Activated T-helper 2 cell treated with anti-CD3 and anti-CD28 coated beads, Interferon-gamma antibody, Interleukin-2, Interleukin-4, amounts not matched to agents 10 μg/mL and 5 μg/mL and 100 μg/mL, durations not matched to agents 14 hours and 24 hours and 36 hours (primary cell): Measurements from ENCODE around the gene FAM149A. TPM values are rescaled to one million over a fixed set of nuclear protein-coding genes. Genes with fewer than 3 reads are reported as not detected.

Source experiments
- DNase-seq: peaks from one replicate; pipeline ENCODE4 v3.0.0; 2021; ENCODE audit warnings: low spot score
- H3K27ac Mint-ChIP-seq: one replicate; pipeline ENCODE4 v1.8.0; 2021; ENCODE audit warnings: mixed read lengths
- H3K27me3 Mint-ChIP-seq: one replicate; pipeline ENCODE4 v1.8.0; 2021; ENCODE audit warnings: low read depth, mixed read lengths
- H3K36me3 Mint-ChIP-seq: one replicate; pipeline ENCODE4 v1.8.0; 2021; ENCODE audit warnings: low read depth, mixed read lengths
- H3K4me1 Mint-ChIP-seq: one replicate; pipeline ENCODE4 v1.8.0; 2021; ENCODE audit warnings: low read depth, mixed read lengths
- H3K4me3 Mint-ChIP-seq: one replicate; pipeline ENCODE4 v1.8.0; 2021; ENCODE audit warnings: low read depth, mild to moderate bottlenecking, moderate library complexity, mixed read lengths
- H3K9me3 Mint-ChIP-seq: one replicate; pipeline ENCODE4 v1.8.0; 2021; ENCODE audit warnings: mixed read lengths
- intact Hi-C: fragments of 100-400 bp; cut with micrococcal nuclease; formaldehyde crosslinking; loops from one replicate; pipeline ENCODE4 v1.15.1; 2023
- total RNA-seq: library from RNA; stranded (reverse); gene quantifications from 2 replicates; pipeline ENCODE4 v1.2.3, GENCODE V29; 2022

FAM149A gene
- 0.30 and 0.60 TPM in 2 replicates for total RNA-seq

GRCh38 chr4:186104114-186104889 lies at the start of gene FAM149A:
FAM149A (plus strand) TSS chr4:186104704.
- intact Hi-C loops = no loop called here
- H3K4me1 Mint-ChIP-seq = no peaks in the 10 kb centered on the region
- H3K27ac Mint-ChIP-seq = no peak within 1 kb of the TSS
- H3K9me3 Mint-ChIP-seq = no peaks in the 10 kb centered on the region
- H3K4me3 Mint-ChIP-seq = peak within 1 kb of the TSS; percentile 56
- H3K36me3 Mint-ChIP-seq = no peaks in the 10 kb centered on the region
- peak; percentile 14 for DNase-seq
- H3K27me3 Mint-ChIP-seq = peaks cover 44% of the 10 kb centered on the region

- Mint-ChIP-seq H3K4me1 (no peaks in the 10 kb centered on the region), H3K27me3 (peaks cover 9% of the 10 kb centered on the region), H3K9me3 (peaks cover 8% of the 10 kb centered on the region), H3K27ac (no peak overlapping the region), H3K36me3 (no peaks in the 10 kb centered on the region), H3K4me3 (no peak overlapping the region)
- DNase-seq = no peak
- intact Hi-C loops = no loop called here
These were observed 46.1 kb upstream of the FAM149A start for GRCh38 chr4:186058253-186058979.

GRCh38 chr4:186058980-186059316 lies 45.6 kb upstream of the FAM149A start:
- H3K27me3 Mint-ChIP-seq = peaks cover 12% of the 10 kb centered on the region
- no peak overlapping the region for H3K27ac Mint-ChIP-seq

GRCh38 chr4:186061921-186062320 lies 42.6 kb upstream of the FAM149A start:
- peaks cover 8% of the 10 kb centered on the region for H3K9me3 Mint-ChIP-seq
- peaks cover 14% of the 10 kb centered on the region for H3K27me3 Mint-ChIP-seq
- DNase-seq = no peak
- no peak overlapping the region for H3K27ac Mint-ChIP-seq
- intact Hi-C loops = no loop called here
- H3K36me3 Mint-ChIP-seq = no peaks in the 10 kb centered on the region
- H3K4me1 Mint-ChIP-seq = no peaks in the 10 kb centered on the region
- no peak overlapping the region for H3K4me3 Mint-ChIP-seq

More at GRCh38 chr4:186058980-186059316, 45.6 kb upstream of the FAM149A start:
- Mint-ChIP-seq H3K9me3 (peaks cover 8% of the 10 kb centered on the region), H3K36me3 (no peaks in the 10 kb centered on the region), H3K4me1 (no peaks in the 10 kb centered on the region), H3K4me3 (no peak overlapping the region)
- DNase-seq = no peak
- intact Hi-C loops = no loop called here

GRCh38 chr4:186067757-186068385 lies 36.6 kb upstream of the FAM149A start:
- Mint-ChIP-seq H3K36me3 (no peaks in the 10 kb centered on the region), H3K4me3 (no peak overlapping the region), H3K4me1 (peaks cover 9% of the 10 kb centered on the region), H3K27ac (no peak overlapping the region), H3K27me3 (peaks cover 15% of the 10 kb centered on the region), H3K9me3 (no peaks in the 10 kb centered on the region)
- no peak for DNase-seq
- intact Hi-C loops = loop anchor here (2.0 kb wide), 1 partner anchor 69 kb away; no protein-coding TSS in a partner anchor

- H3K4me3 Mint-ChIP-seq = peak within 1 kb of the TSS; percentile 62
- no peaks in the 10 kb centered on the region for H3K9me3 Mint-ChIP-seq
- H3K27me3 Mint-ChIP-seq = peaks cover 13% of the 10 kb centered on the region
- intact Hi-C loops = loop anchor here (2.0 kb wide), 1 partner anchor 68 kb away; no protein-coding TSS in a partner anchor
- H3K27ac Mint-ChIP-seq = no peak within 1 kb of the TSS
- H3K4me1 Mint-ChIP-seq = peaks cover 9% of the 10 kb centered on the region
- DNase-seq = no peak
- no peaks in the 10 kb centered on the region for H3K36me3 Mint-ChIP-seq
These were observed 35.7 kb upstream of the FAM149A start, which contains the start of gene TLR3 for GRCh38 chr4:186068581-186069348. TLR3 (plus strand) TSS chr4:186069156; CDS start chr4:186076620, 7,464 bp downstream.

- Mint-ChIP-seq H3K27me3 (peaks cover 12% of the 10 kb centered on the region), H3K36me3 (no peaks in the 10 kb centered on the region), H3K4me1 (peaks cover 9% of the 10 kb centered on the region), H3K27ac (no peak overlapping the region), H3K4me3 (no peak overlapping the region), H3K9me3 (no peaks in the 10 kb centered on the region)
- no peak for DNase-seq
- intact Hi-C loops = loop anchor here (2.0 kb wide), 1 partner anchor 67 kb away; no protein-coding TSS in a partner anchor
These were observed 34.8 kb upstream of the FAM149A start for GRCh38 chr4:186069729-186070128.

- H3K27ac Mint-ChIP-seq = no peak overlapping the region
- peaks cover 9% of the 10 kb centered on the region for H3K4me1 Mint-ChIP-seq
- no peak for DNase-seq
- intact Hi-C loops = no loop called here
- H3K36me3 Mint-ChIP-seq = no peaks in the 10 kb centered on the region
- no peak overlapping the region for H3K4me3 Mint-ChIP-seq
- peaks cover 12% of the 10 kb centered on the region for H3K27me3 Mint-ChIP-seq
- H3K9me3 Mint-ChIP-seq = no peaks in the 10 kb centered on the region
These were observed 32.0 kb upstream of the FAM149A start for GRCh38 chr4:186072516-186072915.

- H3K27me3 Mint-ChIP-seq = peaks cover 10% of the 10 kb centered on the region
- H3K9me3 Mint-ChIP-seq = no peaks in the 10 kb centered on the region
- peaks cover 2% of the 10 kb centered on the region for H3K4me1 Mint-ChIP-seq
- intact Hi-C loops = no loop called here
- DNase-seq = no peak
- H3K4me3 Mint-ChIP-seq = no peak overlapping the region
- H3K36me3 Mint-ChIP-seq = no peaks in the 10 kb centered on the region
- no peak overlapping the region for H3K27ac Mint-ChIP-seq
These were observed 30.3 kb upstream of the FAM149A start for GRCh38 chr4:186074189-186074588.

GRCh38 chr4:186078981-186079638 lies 25.4 kb upstream of the FAM149A start:
- no peaks in the 10 kb centered on the region for H3K9me3 Mint-ChIP-seq
- DNase-seq = no peak
- no peaks in the 10 kb centered on the region for H3K36me3 Mint-ChIP-seq
- intact Hi-C loops = no loop called here
- no peaks in the 10 kb centered on the region for H3K4me1 Mint-ChIP-seq
- H3K27ac Mint-ChIP-seq = no peak overlapping the region
- H3K27me3 Mint-ChIP-seq = peaks cover 3% of the 10 kb centered on the region
- no peak overlapping the region for H3K4me3 Mint-ChIP-seq

GRCh38 chr4:186079694-186080093 lies 24.8 kb upstream of the FAM149A start:
- peaks cover 3% of the 10 kb centered on the region for H3K27me3 Mint-ChIP-seq
- DNase-seq = no peak
- no peaks in the 10 kb centered on the region for H3K4me1 Mint-ChIP-seq
- no peak overlapping the region for H3K4me3 Mint-ChIP-seq
- no peaks in the 10 kb centered on the region for H3K9me3 Mint-ChIP-seq
- no peaks in the 10 kb centered on the region for H3K36me3 Mint-ChIP-seq
- intact Hi-C loops = no loop called here
- no peak overlapping the region for H3K27ac Mint-ChIP-seq
